H1 (cell line): ENCODE measurements around the gene TDRKH. TPM values are rescaled to one million over a fixed set of nuclear protein-coding genes. Genes with fewer than 3 reads are reported as not detected.

ENCODE experiments used
- HDAC6 ChIP-seq: IDR thresholded peaks from one replicate; pipeline ENCODE4 v1.7.1; 2012; ENCODE audit warnings: low read depth, mild to moderate bottlenecking, inconsistent platforms, low read length, moderate library complexity
- JUN ChIP-seq: IDR thresholded peaks from 2 replicates; pipeline ENCODE4 v1.6.1; 2011; ENCODE audit warnings: low read depth, mild to moderate bottlenecking, improper control_type of control experiment, low read length
- SAP30 ChIP-seq: fragments of 300-600 bp; sonication (generic); IDR thresholded peaks from 2 replicates; pipeline ENCODE4 v1.7.1; 2012; ENCODE audit warnings: low read length, moderate library complexity, mild to moderate bottlenecking, inconsistent platforms; ENCODE audit not compliant: insufficient read depth, insufficient replicate concordance
- SIX5 ChIP-seq: IDR thresholded peaks from 2 replicates; pipeline ENCODE4 v1.6.1; 2011; ENCODE audit warnings: mild to moderate bottlenecking, low read depth, low read length
- polyA plus RNA-seq, 7 experiments: library from polyadenylated mRNA; depleted of rRNA in 3 of 7; stranded (reverse) in 5 of 7; unstranded in 2 of 7; fragments of >200 nt in 5 of 7; fragments of 200-250 nt in 2 of 7; gene quantifications; 1 replicate in 5 of 7; 2 replicates in 1 of 7; 4 replicates in 1 of 7; pipeline versions ENCODE4 v1.2.1 to v1.2.3, GENCODE V29; 2011 to 2013; ENCODE audit warnings: missing spikeins in 2 of 7, mixed read lengths in 2 of 7
- total RNA-seq: library from RNA; stranded (reverse); fragmentation: NEBNext Ultra II Directional; extraction: Animal tissue kit (Norgen Biotek cat#: 25700); gene quantifications from 2 replicates; pipeline ENCODE4 v1.2.1, GENCODE V29; 2021

The TDRKH gene
- total and polyA plus RNA-seq, 2 of the 8 experiments (the other 6 are each of a cell fraction or from before 2014, with no cell fraction given), result 9.9 to 26.1 TPM

GRCh38 chr1:151805066-151805820, 14.9 kb upstream of the TDRKH start, which contains the start of gene LINGO4 (continued):
- TF ChIP-seq JUN, result no peak
- no peak for TF ChIP-seq SAP30
- TF ChIP-seq SIX5, result no peak
- no peak for TF ChIP-seq HDAC6
